HepG2 (cell line): ENCODE data around the gene NOXO1. TPM values are rescaled to one million over a fixed set of nuclear protein-coding genes. Genes with fewer than 3 reads are reported as not detected.

Experiments
- BCL6 ChIP-seq: IDR thresholded peaks from 2 replicates; pipeline ENCODE4 v1.6.1; 2016; ENCODE audit warnings: missing genetic modification reagents, missing compliant biosample characterization
- FOXK1 ChIP-seq: sonication (generic); formaldehyde crosslinking; IDR thresholded peaks from 2 replicates; pipeline ENCODE4 v1.4.0; 2020; ENCODE audit warnings: low read depth, missing genetic modification reagents, borderline replicate concordance
- GMEB2 ChIP-seq: IDR thresholded peaks from 2 replicates; pipeline ENCODE4 v1.6.1; 2016; ENCODE audit warnings: missing biosample characterization, missing genetic modification reagents, low read depth
- KAT2B ChIP-seq: fragments of 150-350 bp; IDR thresholded peaks from 2 replicates; pipeline ENCODE4 v1.6.1; 2014; ENCODE audit warnings: low read depth, low read length, borderline replicate concordance
- KLF15 ChIP-seq: sonication (generic); formaldehyde crosslinking; IDR thresholded peaks from 2 replicates; pipeline ENCODE4 v1.8.1; 2023; ENCODE audit warnings: borderline replicate concordance, mild to moderate bottlenecking, inconsistent platforms, missing genetic modification reagents, mixed read lengths
- KLF9 ChIP-seq: IDR thresholded peaks from 2 replicates; pipeline ENCODE4 v1.6.1; 2016; ENCODE audit warnings: low read depth
- PRDM15 ChIP-seq: sonication (generic); formaldehyde crosslinking; IDR thresholded peaks from 2 replicates; pipeline ENCODE4 v1.4.0; 2020; ENCODE audit warnings: missing genetic modification reagents
- REST ChIP-seq, 2 experiments: IDR thresholded peaks; 2 replicates each; pipeline ENCODE4 v1.6.1; 2011 to 2012; ENCODE audit warnings: low read length in 2 of 2, borderline replicate concordance in 1 of 2, low read depth in 1 of 2, mild to moderate bottlenecking in 1 of 2, moderate library complexity in 1 of 2
- THRA ChIP-seq: sonication (generic); formaldehyde crosslinking; IDR thresholded peaks from 2 replicates; pipeline ENCODE4 v1.4.0; 2020; ENCODE audit warnings: missing genetic modification reagents, borderline replicate concordance
- ZNF292 ChIP-seq: sonication (generic); formaldehyde crosslinking; IDR thresholded peaks from 2 replicates; pipeline ENCODE4 v1.8.1; 2022; ENCODE audit warnings: mild to moderate bottlenecking, low read depth, missing genetic modification reagents, borderline replicate concordance
- ZNF446 ChIP-seq: sonication (generic); formaldehyde crosslinking; IDR thresholded peaks from 2 replicates; pipeline ENCODE4 v1.5.0; 2020; ENCODE audit warnings: mild to moderate bottlenecking, missing genetic modification reagents
- ZNF709 ChIP-seq: sonication (generic); formaldehyde crosslinking; IDR thresholded peaks from 2 replicates; pipeline ENCODE4 v1.5.0; 2020; ENCODE audit warnings: mild to moderate bottlenecking, missing genetic modification reagents
- ZNF740 ChIP-seq: sonication (generic); formaldehyde crosslinking; IDR thresholded peaks from 2 replicates; pipeline ENCODE4 v1.4.0; 2020; ENCODE audit warnings: missing genetic modification reagents
- ZSCAN20 ChIP-seq: sonication (generic); formaldehyde crosslinking; IDR thresholded peaks from 2 replicates; pipeline ENCODE4 v1.4.0; 2020; ENCODE audit warnings: missing genetic modification reagents, mild to moderate bottlenecking, borderline replicate concordance
- ZSCAN31 ChIP-seq: sonication (generic); formaldehyde crosslinking; IDR thresholded peaks from 2 replicates; pipeline ENCODE4 v1.5.0; 2020; ENCODE audit warnings: low read depth, mild to moderate bottlenecking, missing genetic modification reagents
- polyA plus RNA-seq, 8 experiments: library from polyadenylated mRNA; depleted of rRNA in 3 of 8; stranded (reverse) in 7 of 8; unstranded in 1 of 8; fragments of >200 nt; fragmentation: Illumina TruSeq in 4 of 8; extraction: Trizol in 4 of 8; gene quantifications; 2 replicates each; pipeline versions ENCODE4 v1.2.1 to v1.2.3, GENCODE V29; 2011 to 2016; ENCODE audit warnings: low read depth in 4 of 8, missing spikeins in 1 of 8, mixed read lengths in 1 of 8; ENCODE audit not compliant: insufficient read depth in 1 of 8
- total RNA-seq, 5 experiments: library from RNA; depleted of rRNA; stranded (reverse); fragments of >200 nt; fragmentation: Illumina TruSeq; extraction: Trizol; gene quantifications; 2 replicates each; pipeline ENCODE4 v1.2.3, GENCODE V29; 2016; ENCODE audit warnings: low read depth in 1 of 5

The NOXO1 gene
- total and polyA plus RNA-seq, 2 of the 13 experiments (the other 11 are each of a cell fraction or from before 2014, with no cell fraction given), result 0.69 to 1.4 TPM

- TF ChIP-seq PRDM15 (CRISPR knock-in tag) (no peak), FOXK1 (CRISPR knock-in tag) (no peak), ZNF709 (CRISPR knock-in tag) (peak; percentile 59; the same call in 1 of the 2 replicates), BCL6 (CRISPR knock-in tag) (no peak), THRA (CRISPR knock-in tag) (peak; percentile 52), KAT2B (no peak), REST (IDR thresholded peaks at IDR 0.05; ENCODE audit: borderline replicate concordance in 1 of 2, low read depth in 1 of 2, low read length in 2 of 2) (no peak), GMEB2 (no peak), ZNF292 (CRISPR knock-in tag) (no peak), ZNF740 (peak; percentile 38; the same call in 1 of the 2 replicates), KLF15 (CRISPR knock-in tag) (0 out of 2 replicates have a peak, but pooled peaks have one; percentile 41), KLF9 (CRISPR knock-in tag) (no peak), ZSCAN20 (0 out of 2 replicates have a peak, but pooled peaks have one; percentile 52), ZSCAN31 (CRISPR knock-in tag) (peak; percentile 91), ZNF446 (CRISPR knock-in tag) (no peak; the same call in 1 of the 2 replicates)
Measured at GRCh38 chr16:1929578-1930337, 51.5 kb downstream of the NOXO1 start (continued).
